AG04450 (cell line): Measurements from ENCODE around the gene SSUH2. TPM values are rescaled to one million over a fixed set of nuclear protein-coding genes. Genes with fewer than 3 reads are reported as not detected.
"Not testable (repeated sequence)": the region's sequence is repeated elsewhere in the genome, so short reads cannot be mapped to it uniquely, and the experiment has no call there.

Experiments
- CTCF ChIA-PET: fragments of 300-600, 350-600 bp; formaldehyde crosslinking; extraction: SDS; loops from one replicate; lab custom pipeline; 2022; ENCODE audit warnings: antibody characterized with exemption, inconsistent platforms; lab: Charles Lee
- POLR2A ChIA-PET: fragments of 350-600 bp; formaldehyde crosslinking; extraction: SDS; loops from one replicate; lab custom pipeline; 2021; ENCODE audit warnings: antibody characterized with exemption, inconsistent platforms; lab: Yijun Ruan, JAX
- DNase-seq: peaks from one replicate; pipeline ENCODE4 v3.0.0-alpha.2; 2011; ENCODE audit warnings: low read depth, low spot score
- H3K27ac ChIP-seq: one replicate; pipeline ENCODE4 v1.5.1; 2012; ENCODE audit warnings: low read depth, low read length, control low read depth
- H3K27me3 ChIP-seq: one replicate; pipeline ENCODE4 v1.6.0; 2012; ENCODE audit warnings: low read length; ENCODE audit not compliant: control insufficient read depth, insufficient read depth
- H3K4me3 ChIP-seq: 2 replicates; pipeline ENCODE4 v1.5.1; 2011; ENCODE audit warnings: mild to moderate bottlenecking, low read depth, low read length, control low read depth
- H3K9me3 ChIP-seq: 2 replicates; pipeline ENCODE4 v1.5.1; 2012; ENCODE audit warnings: low read length; ENCODE audit not compliant: control insufficient read depth, insufficient read depth
- polyA minus RNA-seq: library from RNA; depleted of rRNA, polyadenylated mRNA; stranded (reverse); fragments of >200 nt; gene quantifications from 2 replicates; pipeline ENCODE4 v1.2.3, GENCODE V29; 2011; rRNA and poly(A)+ RNA removed
- polyA plus RNA-seq: library from polyadenylated mRNA; depleted of rRNA; stranded (reverse); fragments of >200 nt; gene quantifications from 2 replicates; pipeline ENCODE4 v1.2.3, GENCODE V29; 2011; rRNA removed
- TF ChIP-seq, protein P1 (sequence below): IDR thresholded peaks from 2 replicates; pipeline ENCODE4 v1.5.1; 2011; ENCODE audit warnings: low read depth, low read length, control low read depth, inconsistent platforms

SSUH2 gene
- 0.09 and 0.12 TPM in 2 replicates for polyA plus RNA-seq
- 0.28 TPM in 1 of 2 replicates, not detected in the other for polyA minus RNA-seq

DNA sequence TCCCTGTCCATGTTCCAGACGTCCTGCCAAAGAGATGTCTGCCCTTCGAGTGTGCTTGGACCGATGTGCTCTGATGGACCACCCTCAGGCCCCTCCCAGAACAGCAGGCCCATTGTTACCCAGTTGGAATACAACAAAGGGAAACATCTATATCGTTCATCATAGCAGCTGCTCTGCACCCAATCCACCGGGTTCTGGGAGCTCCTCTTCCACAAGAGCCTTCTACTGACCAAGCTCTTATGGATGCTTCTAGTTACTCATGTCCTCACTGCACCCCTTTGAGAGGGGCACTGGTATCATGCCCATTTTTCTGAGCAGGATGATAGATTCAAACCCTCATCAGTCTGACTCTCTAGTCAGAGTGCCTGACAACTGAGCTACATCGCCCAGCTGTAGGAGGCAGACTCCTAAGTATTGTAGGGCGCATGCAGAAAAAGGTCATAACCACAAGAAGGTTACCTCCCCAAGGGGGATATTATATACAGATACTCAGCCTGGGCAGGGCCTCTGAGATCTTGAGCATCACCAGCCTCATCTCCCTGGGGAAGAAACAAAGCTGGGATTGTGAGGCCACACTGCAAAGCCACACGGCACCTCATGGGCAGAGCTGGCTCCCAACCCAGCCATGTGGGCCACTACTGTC is at the start of gene SSUH2:
SSUH2 (minus strand) TSS at position 51 of the 643 bp plus-strand sequence; CDS start at position 11, 40 bp downstream.
- CTCF ChIA-PET: no interaction called here
- POLR2A ChIA-PET: no interaction called here
- TF ChIP-seq, protein P1, sequence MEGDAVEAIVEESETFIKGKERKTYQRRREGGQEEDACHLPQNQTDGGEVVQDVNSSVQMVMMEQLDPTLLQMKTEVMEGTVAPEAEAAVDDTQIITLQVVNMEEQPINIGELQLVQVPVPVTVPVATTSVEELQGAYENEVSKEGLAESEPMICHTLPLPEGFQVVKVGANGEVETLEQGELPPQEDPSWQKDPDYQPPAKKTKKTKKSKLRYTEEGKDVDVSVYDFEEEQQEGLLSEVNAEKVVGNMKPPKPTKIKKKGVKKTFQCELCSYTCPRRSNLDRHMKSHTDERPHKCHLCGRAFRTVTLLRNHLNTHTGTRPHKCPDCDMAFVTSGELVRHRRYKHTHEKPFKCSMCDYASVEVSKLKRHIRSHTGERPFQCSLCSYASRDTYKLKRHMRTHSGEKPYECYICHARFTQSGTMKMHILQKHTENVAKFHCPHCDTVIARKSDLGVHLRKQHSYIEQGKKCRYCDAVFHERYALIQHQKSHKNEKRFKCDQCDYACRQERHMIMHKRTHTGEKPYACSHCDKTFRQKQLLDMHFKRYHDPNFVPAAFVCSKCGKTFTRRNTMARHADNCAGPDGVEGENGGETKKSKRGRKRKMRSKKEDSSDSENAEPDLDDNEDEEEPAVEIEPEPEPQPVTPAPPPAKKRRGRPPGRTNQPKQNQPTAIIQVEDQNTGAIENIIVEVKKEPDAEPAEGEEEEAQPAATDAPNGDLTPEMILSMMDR: no peak

GRCh38 chr3:8691295-8691694 is 46.7 kb upstream of the SSUH2 start:
- H3K27me3 ChIP-seq, POLR2A ChIA-PET, H3K9me3 ChIP-seq, CTCF ChIA-PET, H3K27ac ChIP-seq, DNase-seq, H3K4me3 ChIP-seq: not testable (repeated sequence)

More for the DNA sequence above, at the start of gene SSUH2:
- no peak for DNase-seq
- Histone ChIP-seq H3K27ac (no peak within 1 kb of the TSS), H3K27me3 (peaks cover 50% of the 10 kb centered on the region), H3K4me3 (no peak within 1 kb of the TSS), H3K9me3 (no peaks in the 10 kb centered on the region)

GRCh38 chr3:8684992-8685391 is 40.4 kb upstream of the SSUH2 start:
- POLR2A ChIA-PET, H3K27ac ChIP-seq, H3K9me3 ChIP-seq, H3K27me3 ChIP-seq, DNase-seq, CTCF ChIA-PET, H3K4me3 ChIP-seq: not testable (repeated sequence)

- POLR2A ChIA-PET, H3K4me3 ChIP-seq, H3K27ac ChIP-seq, H3K9me3 ChIP-seq, CTCF ChIA-PET, H3K27me3 ChIP-seq, DNase-seq: not testable (repeated sequence)
Measured at GRCh38 chr3:8682850-8683574, 38.4 kb upstream of the SSUH2 start.

- CTCF ChIA-PET, DNase-seq: not testable (repeated sequence)
- POLR2A ChIA-PET: interaction anchor here (0.7 kb wide), 1 partner anchor 63 kb away, joined by 4 read pairs; no protein-coding TSS in a partner anchor
Measured at GRCh38 chr3:8681881-8682538, 37.4 kb upstream of the SSUH2 start.

GRCh38 chr3:8681349-8681748 is 36.8 kb upstream of the SSUH2 start:
- H3K4me3 ChIP-seq: no peak overlapping the region
- TF ChIP-seq, protein P1: no peak
- H3K9me3 ChIP-seq: no peaks in the 10 kb centered on the region; the same call in 1 of the 2 replicates
- DNase-seq: no peak
- no peaks in the 10 kb centered on the region for H3K27me3 ChIP-seq
- POLR2A ChIA-PET: no interaction called here
- H3K27ac ChIP-seq: no peak overlapping the region
- CTCF ChIA-PET: no interaction called here

More at GRCh38 chr3:8681881-8682538, 37.4 kb upstream of the SSUH2 start:
- not testable (repeated sequence) for H3K4me3 ChIP-seq, H3K27ac ChIP-seq, H3K9me3 ChIP-seq, H3K27me3 ChIP-seq

DNA sequence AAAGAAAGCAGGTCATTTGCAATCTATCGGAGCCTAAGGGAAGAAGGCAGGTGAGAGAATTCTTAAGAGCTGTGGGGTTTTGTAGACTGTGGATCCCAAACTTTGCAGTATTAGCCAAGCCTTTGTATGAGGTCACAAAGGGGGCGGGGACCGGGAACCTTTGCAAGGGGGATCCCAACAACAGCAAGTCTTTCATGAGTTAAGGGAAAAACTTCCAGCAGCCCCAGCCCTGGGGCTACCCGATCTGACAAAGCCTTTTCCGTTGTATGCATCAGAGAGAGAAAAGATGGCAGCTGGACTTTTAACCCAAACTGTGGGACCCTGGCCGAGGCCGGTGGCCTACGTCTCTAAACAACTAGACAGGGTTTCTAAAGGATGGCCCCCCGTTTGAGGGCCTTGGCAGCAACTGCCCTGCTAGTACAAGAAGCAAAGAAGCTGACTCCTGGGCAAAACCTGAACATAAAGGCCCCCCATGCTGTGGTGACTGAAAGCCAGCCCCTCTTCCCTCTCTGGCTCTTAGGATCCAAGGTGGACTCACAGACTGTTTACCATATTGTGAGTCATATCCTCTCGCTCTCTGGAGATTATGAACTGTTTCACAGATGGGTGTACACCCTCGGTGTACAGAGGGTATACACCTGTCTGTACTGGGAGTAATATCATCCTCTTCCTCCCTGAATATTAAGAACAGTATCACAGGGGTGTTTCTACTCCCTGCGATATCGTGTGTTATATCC is 35.4 kb upstream of the SSUH2 start:
- H3K9me3 ChIP-seq, CTCF ChIA-PET, H3K27ac ChIP-seq, DNase-seq, H3K27me3 ChIP-seq, POLR2A ChIA-PET, H3K4me3 ChIP-seq: not testable (repeated sequence)
